LNCaP clone FGC (cell line): ENCODE data around the gene TFCP2L1.

Experiments used
- DNase-seq: peaks from one replicate; pipeline ENCODE4 v3.0.0-alpha.2; 2011; ENCODE audit warnings: low read depth
- H3K4me3 ChIP-seq: 2 replicates; pipeline ENCODE4 v1.5.1; 2011; ENCODE audit warnings: mild to moderate bottlenecking, low read depth, low read length, control low read depth
- CTCF ChIP-seq: IDR thresholded peaks from 2 replicates; pipeline ENCODE4 v1.5.1; 2012; ENCODE audit warnings: mild to moderate bottlenecking; ENCODE audit not compliant: control insufficient read depth, insufficient read depth; ENCODE audit errors: extremely low read depth

TFCP2L1 gene

GRCh38 chr2:121295911-121296650 lies 11.1 kb upstream of the TFCP2L1 start:
- no peak overlapping the region for H3K4me3 ChIP-seq
- DNase-seq, result no peak
- TF ChIP-seq CTCF, result no peak

- no peak for DNase-seq
- TF ChIP-seq CTCF, result no peak
- H3K4me3 ChIP-seq, result no peak overlapping the region
These were observed 10.2 kb upstream of the TFCP2L1 start for GRCh38 chr2:121294881-121295840.

- no peak for TF ChIP-seq CTCF
- no peak overlapping the region for H3K4me3 ChIP-seq
- DNase-seq, result no peak
These were observed 8.7 kb upstream of the TFCP2L1 start for GRCh38 chr2:121293450-121294325.

- H3K4me3 ChIP-seq, result no peak overlapping the region
These were observed 6.2 kb upstream of the TFCP2L1 start for GRCh38 chr2:121291251-121291580.

GRCh38 chr2:121289271-121289670 lies 4.3 kb upstream of the TFCP2L1 start:
- H3K4me3 ChIP-seq, result no peak overlapping the region
- DNase-seq, result no peak
- TF ChIP-seq CTCF, result no peak

More at GRCh38 chr2:121291251-121291580, 6.2 kb upstream of the TFCP2L1 start:
- DNase-seq, result no peak
- no peak for TF ChIP-seq CTCF

- no peak overlapping the region for H3K4me3 ChIP-seq
- TF ChIP-seq CTCF, result no peak
- no peak for DNase-seq
These were observed 3.6 kb upstream of the TFCP2L1 start for GRCh38 chr2:121288454-121289231.
